Head of caudate nucleus (tissue), 42 donors: Measurements from ENCODE around the gene FBXO45.
A peak's percentile ranks its signal among the peaks of the same experiment; 100 is the strongest.
"Not testable (repeated sequence)": the region's sequence is repeated elsewhere in the genome, so short reads cannot be mapped to it uniquely, and the experiment has no call there.

Source experiments
- DNase-seq, 42 donors: peaks; one replicate each; pipeline versions ENCODE4 v3.0.0 to v3.0.0-alpha.2; 2020 to 2021; ENCODE audit warnings: mixed read lengths in 7 of 42
- intact Hi-C: fragments of 100-400 bp; cut with DNase I; formaldehyde crosslinking; loops from one replicate; pipeline ENCODE4 v1.15.0; 2022

The FBXO45 gene

GRCh38 chr3:196634829-196635228 is 66.4 kb downstream of the FBXO45 start:
- no peak for DNase-seq
- intact Hi-C loops, result no loop called here

- peak in 1 of 42 donors; percentile 36 for DNase-seq
- intact Hi-C loops, result no loop called here
These were observed 68.2 kb downstream of the FBXO45 start for GRCh38 chr3:196636369-196637349.

GRCh38 chr3:196637941-196638340 is 69.5 kb downstream of the FBXO45 start:
- intact Hi-C loops, DNase-seq: not testable (repeated sequence)
